Stimulated activated naive B cell treated with anti-CD40 and anti-IgM and Interleukin-4, amounts not matched to agents 10 μg/mL and 1 μg/mL and 100 μg/mL, for 72 hours (primary cell): ENCODE measurements around the gene TMEM132C.

Source experiments
- ATAC-seq, 2 donors: fragments of 150-1000 bp; cut with Tn5 transposase; replicated peaks; 2 replicates each; pipeline ENCODE4 v1.10.0; 2021; ENCODE audit warnings: moderate library complexity in 1 of 2
- DNase-seq: peaks from one replicate; pipeline ENCODE4 v3.0.0; 2021
- H3K27ac Mint-ChIP-seq: one replicate; pipeline ENCODE4 v1.8.0; 2022; ENCODE audit warnings: mild to moderate bottlenecking, mixed read lengths
- H3K27me3 Mint-ChIP-seq, 2 donors: one replicate each; pipeline ENCODE4 v1.8.0; 2022; ENCODE audit warnings: mixed read lengths in 2 of 2
- H3K36me3 Mint-ChIP-seq, 2 donors: one replicate each; pipeline ENCODE4 v1.8.0; 2022; ENCODE audit warnings: mixed read lengths in 2 of 2, mild to moderate bottlenecking in 1 of 2
- H3K4me1 Mint-ChIP-seq, 2 donors: one replicate each; pipeline ENCODE4 v1.8.0; 2022; ENCODE audit warnings: mixed read lengths in 2 of 2, mild to moderate bottlenecking in 1 of 2
- H3K4me3 Mint-ChIP-seq, 2 donors: one replicate each; pipeline ENCODE4 v1.8.0; 2022; ENCODE audit warnings: mild to moderate bottlenecking in 2 of 2, mixed read lengths in 2 of 2, moderate library complexity in 1 of 2
- H3K9me3 Mint-ChIP-seq, 2 donors: one replicate each; pipeline ENCODE4 v1.8.0; 2022; ENCODE audit warnings: mixed read lengths in 2 of 2, mild to moderate bottlenecking in 1 of 2

TMEM132C gene

GRCh38 chr12:128266086-128266485, 884 bp upstream of the TMEM132C start:
- Mint-ChIP-seq H3K36me3 (peaks cover 0 to 1% of the 10 kb centered on the region in 2 donors), H3K4me3 (no peak overlapping the region), H3K27ac (no peak overlapping the region), H3K9me3 (no peaks in the 10 kb centered on the region), H3K4me1 (peaks cover 3 to 5% of the 10 kb centered on the region in 2 donors), H3K27me3 (peaks cover 36 to 63% of the 10 kb centered on the region in 2 donors)
- DNase-seq (no peak), ATAC-seq (no peak)

- Mint-ChIP-seq H3K36me3 (peaks cover 0 to 1% of the 10 kb centered on the region in 2 donors), H3K27me3 (peaks cover 36 to 66% of the 10 kb centered on the region in 2 donors), H3K27ac (peak overlapping the region; percentile 53), H3K9me3 (no peaks in the 10 kb centered on the region), H3K4me1 (peaks cover 3 to 5% of the 10 kb centered on the region in 2 donors), H3K4me3 (no peak overlapping the region)
- DNase-seq (no peak), ATAC-seq (no peak)
Observed at GRCh38 chr12:128266541-128267130, 334 bp upstream of the TMEM132C start.

GRCh38 chr12:128267651-128268378, 845 bp downstream of the TMEM132C start:
- DNase-seq, result no peak
- no peak overlapping the region for H3K4me3 Mint-ChIP-seq
- no peak for ATAC-seq
- peaks cover 0 to 1% of the 10 kb centered on the region in 2 donors for H3K36me3 Mint-ChIP-seq
- peaks cover 0 to 3% of the 10 kb centered on the region in 2 donors for H3K9me3 Mint-ChIP-seq
- peak overlapping the region; percentile 42 for H3K27ac Mint-ChIP-seq
- H3K4me1 Mint-ChIP-seq, result peaks cover 3 to 5% of the 10 kb centered on the region in 2 donors
- H3K27me3 Mint-ChIP-seq, result peaks cover 36 to 67% of the 10 kb centered on the region in 2 donors

- ATAC-seq (no peak), DNase-seq (no peak)
- no peak overlapping the region for H3K27ac Mint-ChIP-seq
- H3K4me3 Mint-ChIP-seq, result no peak overlapping the region
- H3K4me1 Mint-ChIP-seq, result peaks cover 3 to 5% of the 10 kb centered on the region in 2 donors
- H3K36me3 Mint-ChIP-seq, result peaks cover 0 to 1% of the 10 kb centered on the region in 2 donors
- peaks cover 36 to 64% of the 10 kb centered on the region in 2 donors for H3K27me3 Mint-ChIP-seq
- peaks cover 3 to 9% of the 10 kb centered on the region in 2 donors for H3K9me3 Mint-ChIP-seq
Observed at GRCh38 chr12:128268379-128268995, 1.5 kb downstream of the TMEM132C start.

- Mint-ChIP-seq H3K36me3 (peaks cover 0 to 1% of the 10 kb centered on the region in 2 donors), H3K9me3 (peaks cover 3 to 9% of the 10 kb centered on the region in 2 donors), H3K27me3 (peaks cover 31 to 57% of the 10 kb centered on the region in 2 donors), H3K4me1 (peaks cover 3 to 5% of the 10 kb centered on the region in 2 donors), H3K4me3 (no peak overlapping the region), H3K27ac (no peak overlapping the region)
- no peak for ATAC-seq
- no peak for DNase-seq
Observed at GRCh38 chr12:128269181-128269591, 2.2 kb downstream of the TMEM132C start.

GRCh38 chr12:128276471-128276870, 9.5 kb downstream of the TMEM132C start:
- ATAC-seq (no peak), DNase-seq (no peak)
- H3K4me1 Mint-ChIP-seq, result no peaks in the 10 kb centered on the region
- H3K4me3 Mint-ChIP-seq, result no peak overlapping the region
- no peak overlapping the region for H3K27ac Mint-ChIP-seq
- H3K27me3 Mint-ChIP-seq, result peaks cover 0 to 3% of the 10 kb centered on the region in 2 donors
- H3K36me3 Mint-ChIP-seq, result no peaks in the 10 kb centered on the region
- peaks cover 13 to 22% of the 10 kb centered on the region in 2 donors for H3K9me3 Mint-ChIP-seq

GRCh38 chr12:128286970-128287369, 20.0 kb downstream of the TMEM132C start:
- Mint-ChIP-seq H3K27ac (no peak overlapping the region), H3K4me1 (no peaks in the 10 kb centered on the region), H3K27me3 (no peaks in the 10 kb centered on the region), H3K36me3 (peaks cover 0 to 1% of the 10 kb centered on the region in 2 donors), H3K9me3 (peaks cover 5 to 6% of the 10 kb centered on the region in 2 donors), H3K4me3 (no peak overlapping the region)
- no peak for ATAC-seq
- DNase-seq, result no peak

GRCh38 chr12:128288357-128288756, 21.4 kb downstream of the TMEM132C start:
- ATAC-seq, result no peak
- Mint-ChIP-seq H3K4me3 (no peak overlapping the region), H3K9me3 (peaks cover 3 to 4% of the 10 kb centered on the region in 2 donors), H3K4me1 (no peaks in the 10 kb centered on the region), H3K27me3 (no peaks in the 10 kb centered on the region), H3K36me3 (peaks cover 0 to under 1% of the 10 kb centered on the region in 2 donors), H3K27ac (no peak overlapping the region)
- DNase-seq, result no peak

GRCh38 chr12:128288896-128289295, 21.9 kb downstream of the TMEM132C start:
- no peaks in the 10 kb centered on the region for H3K36me3 Mint-ChIP-seq
- DNase-seq, result no peak

GRCh38 chr12:128290938-128291337, 24.0 kb downstream of the TMEM132C start:
- Mint-ChIP-seq H3K27ac (no peak overlapping the region), H3K36me3 (no peaks in the 10 kb centered on the region), H3K4me3 (no peak overlapping the region), H3K9me3 (no peaks in the 10 kb centered on the region), H3K27me3 (no peaks in the 10 kb centered on the region), H3K4me1 (no peaks in the 10 kb centered on the region)
- ATAC-seq, result no peak
- no peak for DNase-seq

More at GRCh38 chr12:128288896-128289295, 21.9 kb downstream of the TMEM132C start:
- H3K27me3 Mint-ChIP-seq, result no peaks in the 10 kb centered on the region
- ATAC-seq, result no peak
- H3K27ac Mint-ChIP-seq, result no peak overlapping the region
- H3K4me1 Mint-ChIP-seq, result no peaks in the 10 kb centered on the region
- H3K4me3 Mint-ChIP-seq, result no peak overlapping the region
- no peaks in the 10 kb centered on the region for H3K9me3 Mint-ChIP-seq

- Mint-ChIP-seq H3K27me3 (peaks cover 0 to 4% of the 10 kb centered on the region in 2 donors), H3K36me3 (no peaks in the 10 kb centered on the region), H3K27ac (no peak overlapping the region), H3K4me3 (no peak overlapping the region), H3K4me1 (no peaks in the 10 kb centered on the region), H3K9me3 (peaks cover 4 to 5% of the 10 kb centered on the region in 2 donors)
- ATAC-seq (no peak), DNase-seq (no peak)
Observed at GRCh38 chr12:128298091-128298748, 31.2 kb downstream of the TMEM132C start.

- ATAC-seq (no peak), DNase-seq (no peak)
- Mint-ChIP-seq H3K4me1 (no peaks in the 10 kb centered on the region), H3K27me3 (no peaks in the 10 kb centered on the region), H3K36me3 (no peaks in the 10 kb centered on the region), H3K9me3 (peaks cover 7 to 8% of the 10 kb centered on the region in 2 donors), H3K27ac (no peak overlapping the region), H3K4me3 (no peak overlapping the region)
Observed at GRCh38 chr12:128305336-128305892, 38.4 kb downstream of the TMEM132C start.

- Mint-ChIP-seq H3K4me3 (no peak overlapping the region), H3K9me3 (peaks cover 4 to 6% of the 10 kb centered on the region in 2 donors), H3K27ac (no peak overlapping the region), H3K4me1 (no peaks in the 10 kb centered on the region), H3K27me3 (no peaks in the 10 kb centered on the region), H3K36me3 (no peaks in the 10 kb centered on the region)
- ATAC-seq (no peak), DNase-seq (no peak)
Observed at GRCh38 chr12:128307791-128308190, 40.8 kb downstream of the TMEM132C start.

- Mint-ChIP-seq H3K27me3 (no peaks in the 10 kb centered on the region), H3K4me3 (no peak overlapping the region), H3K9me3 (peaks cover 0 to 5% of the 10 kb centered on the region in 2 donors), H3K27ac (no peak overlapping the region), H3K4me1 (no peaks in the 10 kb centered on the region), H3K36me3 (no peaks in the 10 kb centered on the region)
- no peak for ATAC-seq
- no peak for DNase-seq
Observed at GRCh38 chr12:128312661-128313060, 45.7 kb downstream of the TMEM132C start.
